Glutamatergic neuron (in vitro differentiated cells): Measurements from ENCODE around the gene HELB. TPM values are rescaled to one million over a fixed set of nuclear protein-coding genes. Genes with fewer than 3 reads are reported as not detected.

ENCODE experiments used
- DNase-seq: peaks from one replicate; pipeline ENCODE4 v3.0.0; 2022
- H3K27ac Mint-ChIP-seq: one replicate; pipeline ENCODE4 v1.8.0; 2020; ENCODE audit warnings: mild to moderate bottlenecking, mixed read lengths, inconsistent platforms; ENCODE audit not compliant: unreplicated experiment
- H3K27me3 Mint-ChIP-seq: one replicate; pipeline ENCODE4 v1.8.0; 2020; ENCODE audit warnings: mild to moderate bottlenecking, moderate library complexity, mixed read lengths, inconsistent platforms; ENCODE audit not compliant: unreplicated experiment
- H3K36me3 Mint-ChIP-seq: one replicate; pipeline ENCODE4 v1.8.0; 2020; ENCODE audit warnings: mild to moderate bottlenecking, mixed read lengths, inconsistent platforms; ENCODE audit not compliant: unreplicated experiment
- H3K4me1 Mint-ChIP-seq: one replicate; pipeline ENCODE4 v1.8.0; 2020; ENCODE audit warnings: mild to moderate bottlenecking, low read depth, mixed read lengths, inconsistent platforms; ENCODE audit not compliant: unreplicated experiment
- H3K4me3 Mint-ChIP-seq: one replicate; pipeline ENCODE4 v1.8.0; 2020; ENCODE audit warnings: mild to moderate bottlenecking, mixed read lengths, inconsistent platforms; ENCODE audit not compliant: unreplicated experiment
- H3K9me3 Mint-ChIP-seq: one replicate; pipeline ENCODE4 v1.8.0; 2020; ENCODE audit warnings: mild to moderate bottlenecking, moderate library complexity, mixed read lengths, inconsistent platforms; ENCODE audit not compliant: unreplicated experiment
- total RNA-seq: library from RNA; stranded (reverse); fragmentation: NEBNext Ultra II Directional; extraction: Animal tissue kit (Norgen Biotek cat#: 25700); gene quantifications from one replicate; pipeline ENCODE4 v1.2.1, GENCODE V29; 2021; ENCODE audit not compliant: unreplicated experiment
- TF ChIP-seq, protein P1 (sequence below): fragments of 200-600 bp; sonication (generic); IDR thresholded peaks from one replicate; pipeline ENCODE4 v1.5.0; 2021; ENCODE audit not compliant: partially characterized antibody, unreplicated experiment

HELB gene
- total RNA-seq, 1 donor from 2014 or later: 8.9 TPM

DNA sequence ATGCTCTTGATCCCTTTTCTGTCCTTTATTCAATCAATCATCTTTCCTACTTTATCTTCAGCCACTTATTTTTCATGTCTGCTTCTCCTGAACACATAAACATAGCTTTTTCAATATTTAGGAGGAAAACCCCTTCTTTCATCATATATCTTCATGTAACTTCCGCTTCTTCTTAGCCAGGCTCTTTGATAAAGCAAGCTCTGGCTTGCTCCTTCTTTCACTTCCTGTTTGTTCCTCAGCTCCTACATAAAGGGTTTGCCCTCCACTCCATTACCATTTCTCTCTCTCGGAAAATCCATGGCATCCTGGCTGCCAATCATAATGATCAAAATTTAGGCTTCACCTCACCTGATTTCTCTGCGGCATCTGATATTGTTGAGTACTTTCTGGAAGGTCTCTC lies 33.7 kb upstream of the HELB start:
- Mint-ChIP-seq H3K27ac (no peak overlapping the region), H3K9me3 (no peaks in the 10 kb centered on the region), H3K4me3 (no peak overlapping the region), H3K36me3 (no peaks in the 10 kb centered on the region), H3K27me3 (peaks cover 2% of the 10 kb centered on the region), H3K4me1 (no peaks in the 10 kb centered on the region)
- no peak for DNase-seq
- TF ChIP-seq, protein P1, sequence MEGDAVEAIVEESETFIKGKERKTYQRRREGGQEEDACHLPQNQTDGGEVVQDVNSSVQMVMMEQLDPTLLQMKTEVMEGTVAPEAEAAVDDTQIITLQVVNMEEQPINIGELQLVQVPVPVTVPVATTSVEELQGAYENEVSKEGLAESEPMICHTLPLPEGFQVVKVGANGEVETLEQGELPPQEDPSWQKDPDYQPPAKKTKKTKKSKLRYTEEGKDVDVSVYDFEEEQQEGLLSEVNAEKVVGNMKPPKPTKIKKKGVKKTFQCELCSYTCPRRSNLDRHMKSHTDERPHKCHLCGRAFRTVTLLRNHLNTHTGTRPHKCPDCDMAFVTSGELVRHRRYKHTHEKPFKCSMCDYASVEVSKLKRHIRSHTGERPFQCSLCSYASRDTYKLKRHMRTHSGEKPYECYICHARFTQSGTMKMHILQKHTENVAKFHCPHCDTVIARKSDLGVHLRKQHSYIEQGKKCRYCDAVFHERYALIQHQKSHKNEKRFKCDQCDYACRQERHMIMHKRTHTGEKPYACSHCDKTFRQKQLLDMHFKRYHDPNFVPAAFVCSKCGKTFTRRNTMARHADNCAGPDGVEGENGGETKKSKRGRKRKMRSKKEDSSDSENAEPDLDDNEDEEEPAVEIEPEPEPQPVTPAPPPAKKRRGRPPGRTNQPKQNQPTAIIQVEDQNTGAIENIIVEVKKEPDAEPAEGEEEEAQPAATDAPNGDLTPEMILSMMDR: no peak

DNA sequence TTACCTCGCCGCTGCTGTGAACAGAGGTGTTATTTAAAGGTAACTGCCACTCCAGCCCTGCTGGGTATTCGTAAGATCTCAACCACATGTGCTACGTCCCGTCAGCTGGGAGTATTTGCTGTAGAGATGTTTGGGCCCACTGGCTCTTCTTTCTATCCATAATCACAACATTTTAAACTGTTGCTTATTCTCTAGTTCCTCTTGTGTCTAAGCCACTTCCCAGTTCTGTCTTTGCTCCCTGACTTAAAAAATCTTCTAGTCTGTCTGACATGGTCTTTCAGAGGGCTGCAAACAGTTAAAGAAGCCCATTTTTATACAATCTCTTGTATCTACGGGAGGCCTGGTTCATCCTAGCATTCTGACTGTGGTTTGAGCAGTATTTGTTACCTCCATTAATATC lies 33.2 kb upstream of the HELB start:
- no peak for DNase-seq
- Mint-ChIP-seq H3K9me3 (no peaks in the 10 kb centered on the region), H3K4me3 (no peak overlapping the region), H3K36me3 (no peaks in the 10 kb centered on the region), H3K4me1 (no peaks in the 10 kb centered on the region), H3K27me3 (peaks cover 2% of the 10 kb centered on the region), H3K27ac (no peak overlapping the region)
- TF ChIP-seq, protein P1: no peak

- TF ChIP-seq, protein P1: peak; percentile 70
- no peak for DNase-seq
- Mint-ChIP-seq H3K9me3 (no peaks in the 10 kb centered on the region), H3K27me3 (no peaks in the 10 kb centered on the region), H3K27ac (no peak overlapping the region), H3K4me3 (no peak overlapping the region), H3K36me3 (no peaks in the 10 kb centered on the region), H3K4me1 (no peaks in the 10 kb centered on the region)
These were observed 32.4 kb upstream of the HELB start for GRCh38 chr12:66269757-66270383.

DNA sequence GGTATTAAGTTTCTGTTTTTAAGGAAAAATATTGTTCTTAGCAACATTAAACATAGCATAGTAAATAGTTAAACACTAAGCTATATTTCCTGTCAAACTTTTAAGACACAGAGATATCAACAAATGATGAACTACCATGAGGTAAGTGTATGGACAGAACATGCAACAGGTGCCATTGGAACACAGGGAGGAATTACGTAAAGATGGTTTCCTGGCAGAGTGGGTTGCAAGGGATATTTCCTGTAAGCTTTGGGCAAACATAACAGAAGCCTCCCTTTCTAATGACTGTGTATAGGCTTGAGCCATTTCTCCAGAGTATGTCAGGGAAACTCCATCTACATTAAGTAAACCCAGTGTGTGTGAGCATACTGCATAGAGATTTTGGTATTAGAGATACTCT lies 31.7 kb upstream of the HELB start:
- H3K9me3 Mint-ChIP-seq: no peaks in the 10 kb centered on the region
- no peaks in the 10 kb centered on the region for H3K36me3 Mint-ChIP-seq
- no peak for DNase-seq
- TF ChIP-seq, protein P1: no peak
- H3K4me1 Mint-ChIP-seq: no peaks in the 10 kb centered on the region
- no peak overlapping the region for H3K27ac Mint-ChIP-seq
- no peak overlapping the region for H3K4me3 Mint-ChIP-seq
- no peaks in the 10 kb centered on the region for H3K27me3 Mint-ChIP-seq

DNA sequence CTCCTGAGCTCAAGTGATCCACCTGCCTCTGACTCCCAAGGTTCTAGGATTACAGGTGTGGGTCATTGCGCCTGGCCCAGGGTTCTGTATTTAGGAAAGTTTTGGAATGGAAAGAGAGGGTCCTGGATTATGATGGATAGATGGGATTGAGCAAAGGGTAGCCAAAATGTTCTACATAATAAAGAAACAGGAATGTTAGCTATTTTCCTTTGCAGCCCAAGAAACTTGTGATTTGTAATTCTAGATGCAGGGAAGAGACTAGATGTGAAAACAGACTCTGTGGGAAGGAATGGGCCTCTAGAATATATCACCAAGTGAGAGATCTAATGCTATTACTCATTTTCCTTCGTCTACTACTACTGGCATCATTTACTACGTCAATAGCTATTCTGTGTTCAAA lies 29.6 kb upstream of the HELB start:
- DNase-seq: no peak
- TF ChIP-seq, protein P1: no peak
- Mint-ChIP-seq H3K9me3 (no peaks in the 10 kb centered on the region), H3K27ac (no peak overlapping the region), H3K36me3 (no peaks in the 10 kb centered on the region), H3K4me3 (no peak overlapping the region), H3K4me1 (no peaks in the 10 kb centered on the region), H3K27me3 (no peaks in the 10 kb centered on the region)
